Vagina (tissue), 2 donors: ENCODE results near the gene SLC7A6OS.

ENCODE experiments used
- POLR2A ChIP-seq, 2 donors: fragments of 450-650 bp; IDR thresholded peaks; one replicate each; pipeline ENCODE4 v1.6.1; 2017; ENCODE audit warnings: antibody characterized with exemption in 2 of 2, mild to moderate bottlenecking in 2 of 2, moderate library complexity in 2 of 2
- POLR2AphosphoS5 ChIP-seq, 2 donors: sonication (generic); formaldehyde crosslinking; IDR thresholded peaks; one replicate each; pipeline ENCODE4 v1.9.0; 2017; ENCODE audit warnings: antibody characterized with exemption in 2 of 2, mild to moderate bottlenecking in 2 of 2, low read depth in 1 of 2; ENCODE audit not compliant: insufficient read depth in 1 of 2
- TF ChIP-seq, protein P1 (sequence below), 3 experiments: fragments of 450-650 bp in 2 of 3; fragments of 200-600 bp in 1 of 3; sonication (generic) in 1 of 3; IDR thresholded peaks; one replicate each; pipeline ENCODE4 v1.5.1; 2017 to 2019; ENCODE audit warnings: antibody characterized with exemption in 3 of 3, mild to moderate bottlenecking in 2 of 3, moderate library complexity in 2 of 3

DNA sequence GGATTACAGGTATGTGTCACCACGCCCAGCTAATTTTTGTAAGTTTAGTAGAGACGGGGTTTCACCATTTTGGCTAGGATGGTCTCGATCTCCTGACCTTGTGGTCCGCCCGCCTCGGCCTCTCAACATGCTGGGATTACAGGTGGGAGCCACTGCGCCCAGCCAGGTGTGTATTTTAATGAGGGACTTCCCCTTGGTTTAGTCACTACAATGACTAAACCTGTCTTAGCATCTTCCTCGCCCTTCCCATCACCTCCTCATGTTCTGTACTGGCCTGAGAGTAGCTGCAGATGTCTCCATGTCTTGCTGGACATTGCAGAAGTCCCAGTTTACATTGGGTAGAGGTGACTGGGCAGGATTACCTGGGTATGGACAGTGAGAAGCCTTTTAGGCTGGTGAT is 36.9 kb downstream of the SLC7A6OS start:
- TF ChIP-seq POLR2AphosphoS5 (IDR thresholded peaks at IDR 0.05; ENCODE audit: insufficient read depth in 1 of 2, low read depth in 1 of 2), result no peak
- TF ChIP-seq, protein P1, sequence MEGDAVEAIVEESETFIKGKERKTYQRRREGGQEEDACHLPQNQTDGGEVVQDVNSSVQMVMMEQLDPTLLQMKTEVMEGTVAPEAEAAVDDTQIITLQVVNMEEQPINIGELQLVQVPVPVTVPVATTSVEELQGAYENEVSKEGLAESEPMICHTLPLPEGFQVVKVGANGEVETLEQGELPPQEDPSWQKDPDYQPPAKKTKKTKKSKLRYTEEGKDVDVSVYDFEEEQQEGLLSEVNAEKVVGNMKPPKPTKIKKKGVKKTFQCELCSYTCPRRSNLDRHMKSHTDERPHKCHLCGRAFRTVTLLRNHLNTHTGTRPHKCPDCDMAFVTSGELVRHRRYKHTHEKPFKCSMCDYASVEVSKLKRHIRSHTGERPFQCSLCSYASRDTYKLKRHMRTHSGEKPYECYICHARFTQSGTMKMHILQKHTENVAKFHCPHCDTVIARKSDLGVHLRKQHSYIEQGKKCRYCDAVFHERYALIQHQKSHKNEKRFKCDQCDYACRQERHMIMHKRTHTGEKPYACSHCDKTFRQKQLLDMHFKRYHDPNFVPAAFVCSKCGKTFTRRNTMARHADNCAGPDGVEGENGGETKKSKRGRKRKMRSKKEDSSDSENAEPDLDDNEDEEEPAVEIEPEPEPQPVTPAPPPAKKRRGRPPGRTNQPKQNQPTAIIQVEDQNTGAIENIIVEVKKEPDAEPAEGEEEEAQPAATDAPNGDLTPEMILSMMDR (IDR thresholded peaks at IDR 0.05), result no peak
- TF ChIP-seq POLR2A (IDR thresholded peaks at IDR 0.05), result no peak
